Measurements from ENCODE around the gene ARL5C.
A peak's percentile ranks its signal among the peaks of the same experiment; 100 is the strongest.
"Not testable (repeated sequence)": the region's sequence is repeated elsewhere in the genome, so short reads cannot be mapped to it uniquely, and the experiment has no call there.

Gene ARL5C

DNA sequence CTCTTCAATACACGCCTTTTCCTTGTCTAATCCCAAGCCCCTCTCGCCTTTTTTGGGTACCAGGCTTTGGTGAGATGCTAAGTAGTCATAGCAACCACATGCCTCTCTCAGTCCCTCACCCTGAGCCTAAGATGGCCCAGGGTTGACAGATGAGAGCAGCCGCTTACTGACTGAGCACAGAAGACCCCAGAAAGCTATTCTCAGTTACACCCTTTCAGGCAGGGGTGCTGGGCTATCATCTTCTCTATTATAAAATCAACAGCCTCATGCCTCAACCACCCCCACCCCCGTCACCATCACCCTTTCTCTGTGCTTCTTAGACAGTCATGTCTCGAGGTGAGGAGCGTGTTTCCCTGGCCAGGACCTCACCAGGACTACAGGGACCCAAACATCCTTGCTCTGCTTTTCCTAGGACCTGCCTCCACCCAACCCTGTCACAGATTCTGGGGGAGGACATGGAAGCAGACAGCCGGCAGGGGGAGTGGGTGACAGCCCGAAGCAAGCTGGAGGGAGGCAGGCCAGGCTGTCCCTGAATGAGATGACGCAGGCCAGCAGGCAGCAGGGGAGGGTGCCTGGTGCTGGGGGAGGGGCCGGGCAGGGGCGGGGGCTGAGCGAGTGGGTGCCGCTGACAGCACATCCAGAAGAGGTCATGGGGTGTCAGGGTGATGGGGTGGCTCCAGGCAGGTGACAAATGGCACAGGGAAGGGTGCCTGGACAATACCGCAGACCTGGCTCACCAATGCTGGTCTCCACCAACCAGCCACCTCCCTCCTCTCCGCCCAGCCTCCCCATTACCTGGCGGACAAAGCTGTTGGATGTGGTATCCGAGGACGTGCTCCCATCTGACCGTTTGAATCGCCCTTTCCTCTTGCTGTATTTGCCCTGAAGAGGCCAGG lies 28.4 kb upstream of the ARL5C start:
- no peak for DNase-seq

DNA sequence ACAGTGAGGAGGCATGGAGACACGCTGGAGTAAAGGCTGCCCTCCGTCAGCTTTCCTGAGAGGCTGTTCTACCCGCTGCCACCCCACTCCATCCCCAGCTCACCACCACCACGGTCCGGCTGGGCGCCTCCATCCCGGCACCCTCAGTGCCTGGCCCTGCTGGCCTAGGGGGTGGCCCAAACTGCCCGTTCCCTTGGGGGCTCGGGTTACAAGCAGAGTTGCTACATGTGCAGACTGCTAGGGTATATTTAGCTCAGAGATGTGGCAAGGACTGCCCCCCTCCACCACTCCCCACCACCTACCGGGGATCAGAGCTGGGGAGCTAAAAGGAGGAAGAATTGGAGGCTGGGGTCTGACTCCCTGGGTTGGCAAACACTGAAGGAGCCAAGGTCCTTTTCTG lies 27.4 kb upstream of the ARL5C start:
- DNase-seq = no peak

DNA sequence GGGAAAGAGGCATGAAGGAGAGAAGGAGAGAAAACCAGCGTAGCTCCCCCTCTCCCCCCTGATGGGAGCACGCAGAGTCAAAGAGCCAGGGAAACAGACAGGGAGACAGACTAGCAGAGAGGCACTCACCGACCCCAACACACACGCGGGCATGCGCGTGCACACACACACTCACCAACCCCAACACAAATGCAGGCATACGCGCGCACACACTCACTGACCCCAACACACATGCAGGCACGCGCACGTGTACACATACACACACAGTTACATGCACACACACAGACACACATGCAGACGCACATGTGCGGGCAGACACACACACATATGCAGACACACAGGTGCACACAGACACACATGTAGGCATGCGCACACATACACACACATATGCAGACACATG lies 26.9 kb upstream of the ARL5C start:
- no peak for DNase-seq

DNA sequence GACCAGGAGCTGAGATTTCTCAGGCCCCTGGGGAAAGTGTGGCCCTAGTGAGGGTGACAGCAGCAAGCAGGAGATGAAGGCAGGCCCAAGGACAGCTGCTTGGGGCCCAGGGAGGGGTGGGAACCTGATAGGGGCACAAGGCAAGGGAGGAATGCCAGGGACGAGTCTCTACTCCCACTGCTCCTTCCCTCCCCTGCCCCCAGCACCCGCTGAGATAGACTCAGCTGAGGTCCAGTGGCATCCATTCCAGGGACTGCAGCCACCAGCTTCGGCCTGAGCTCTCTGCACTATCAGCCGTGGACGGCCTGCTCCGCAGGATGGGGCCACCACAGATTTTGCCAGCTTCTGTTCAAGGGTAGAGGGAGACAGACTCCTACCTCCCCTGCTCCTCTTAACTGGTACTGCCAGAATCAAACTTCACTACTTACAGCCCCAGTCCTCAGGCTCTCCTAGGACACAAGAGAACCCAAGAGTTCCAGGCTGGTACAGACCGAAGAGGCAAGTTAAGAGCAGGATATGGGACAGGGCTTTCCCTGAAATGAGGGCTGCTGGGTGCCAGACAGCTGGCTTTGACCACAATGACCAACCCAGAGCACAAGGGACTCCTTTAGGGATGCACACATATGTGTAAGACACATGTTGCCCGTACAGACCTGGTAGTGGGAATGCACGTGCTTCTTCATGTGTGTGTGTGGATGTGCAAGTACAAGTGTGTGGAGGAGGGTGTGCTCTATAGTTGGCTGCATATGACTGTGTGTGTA lies 26.0 kb upstream of the ARL5C start:
- DNase-seq = no peak

DNA sequence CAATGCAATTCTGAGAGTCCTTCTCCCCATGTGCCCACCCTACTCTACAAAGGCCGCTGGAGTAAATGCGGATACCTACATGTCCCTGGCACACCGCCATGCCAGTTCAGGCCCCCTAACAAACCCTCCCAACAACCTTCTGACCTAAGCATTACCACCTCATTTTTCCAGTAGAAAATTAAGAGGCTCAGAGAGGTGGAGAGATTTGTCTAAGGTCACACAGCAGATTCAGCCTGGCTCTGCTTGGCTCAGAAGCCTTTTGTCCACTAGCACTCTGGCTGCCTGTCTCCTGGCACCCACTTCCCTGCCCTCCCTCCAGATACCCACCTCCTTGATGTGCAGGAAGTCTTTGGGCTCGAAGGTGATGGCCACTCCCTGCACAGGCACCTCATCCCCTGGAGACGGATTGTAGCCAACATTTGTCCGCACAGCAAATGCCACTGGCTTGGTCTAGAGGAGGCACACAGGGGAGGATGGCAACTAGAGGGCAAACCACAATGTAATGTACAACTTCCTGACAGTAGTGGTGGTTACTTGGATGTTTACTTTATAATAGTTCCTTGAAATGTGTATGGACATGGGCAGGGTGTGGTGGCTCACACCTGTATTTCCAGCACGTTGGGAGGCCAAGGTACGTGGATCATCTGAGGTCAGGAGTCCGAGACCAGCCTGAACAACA lies 21.3 kb upstream of the ARL5C start:
- DNase-seq = no peak

DNA sequence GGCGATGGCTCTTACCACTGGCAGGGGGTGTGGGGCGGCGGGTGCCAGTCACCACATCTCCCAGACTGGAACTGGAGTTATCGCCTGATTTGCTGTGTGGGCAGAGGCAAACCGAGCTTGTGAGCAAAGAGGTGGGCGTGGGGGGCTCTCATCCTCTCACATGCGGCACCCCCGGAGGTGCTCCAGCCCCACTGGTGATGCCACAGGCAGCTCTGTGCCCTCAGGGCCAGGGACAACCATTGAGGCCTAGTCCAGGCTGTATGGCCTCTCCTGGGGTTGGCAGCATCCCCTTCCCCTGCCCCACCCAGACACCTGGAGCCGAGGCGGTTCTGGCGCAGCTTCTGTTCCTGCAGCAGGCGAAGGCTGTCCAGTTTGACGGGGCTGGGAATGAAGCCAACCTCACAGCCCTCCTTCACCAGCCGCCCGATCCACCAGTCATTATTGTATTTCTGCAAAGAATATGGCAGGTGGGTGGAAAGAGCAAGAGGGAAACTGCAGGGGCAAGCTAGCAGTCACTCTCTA lies 20.6 kb upstream of the ARL5C start:
- no peak for DNase-seq

DNA sequence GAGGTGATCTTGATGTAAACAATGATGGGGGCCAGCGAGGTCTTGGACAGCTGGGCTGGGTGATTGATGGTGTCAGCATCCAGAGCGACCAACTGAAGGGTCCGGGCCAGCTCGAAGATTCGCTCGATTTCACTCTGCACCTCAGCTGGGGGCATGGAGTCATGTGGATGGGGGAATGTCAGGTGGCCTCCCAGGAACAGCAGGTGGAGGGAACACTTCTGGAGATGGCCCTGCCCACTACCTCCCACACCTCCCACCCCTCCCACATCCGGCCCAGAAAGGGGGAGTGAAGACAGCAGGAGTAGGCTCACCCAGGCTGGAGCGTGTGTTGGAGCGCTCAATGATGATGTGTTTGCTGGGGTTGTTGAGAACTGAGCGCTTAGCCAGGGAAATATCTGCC lies 17.8 kb upstream of the ARL5C start:
- no peak for DNase-seq

DNA sequence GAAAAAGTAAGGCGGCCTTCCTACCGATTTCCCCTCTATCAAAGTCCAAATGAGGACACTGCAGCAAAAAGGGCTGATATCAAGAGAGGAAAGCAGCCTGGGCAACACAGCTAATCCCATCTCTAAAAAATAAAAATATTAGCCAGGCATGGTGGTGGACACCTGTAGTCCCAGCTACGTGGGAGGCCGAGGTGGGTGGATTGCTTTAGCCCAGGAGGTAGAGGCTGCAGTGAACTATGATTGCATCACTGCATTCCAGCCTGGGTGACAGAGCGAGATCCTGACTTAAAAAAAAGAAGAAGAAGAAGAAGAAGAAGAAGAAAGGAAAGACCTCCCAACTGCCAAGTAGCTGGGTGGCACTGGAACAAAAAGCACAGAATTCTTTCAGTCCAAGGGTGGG lies 17.1 kb upstream of the ARL5C start:
- DNase-seq = no peak

DNA sequence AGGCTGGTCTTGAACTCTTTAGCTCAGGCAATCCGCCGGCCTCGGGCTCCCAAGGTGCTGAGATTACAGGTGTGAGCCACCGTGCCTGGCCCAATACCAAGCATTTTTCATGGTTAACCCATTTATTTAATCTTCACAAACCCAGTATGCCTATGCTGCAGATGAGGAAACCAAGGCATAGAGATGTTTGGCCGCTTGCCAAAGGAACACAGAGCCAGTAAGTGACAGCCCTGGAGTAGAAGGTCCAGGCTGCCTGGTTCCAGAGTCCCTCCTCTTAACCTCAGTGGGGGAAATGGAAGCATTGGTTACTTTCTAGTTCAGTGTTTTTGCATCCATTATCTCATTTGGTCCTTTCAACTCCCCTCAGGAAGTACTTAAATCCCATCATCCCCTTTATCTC lies 15.3 kb upstream of the ARL5C start:
- no peak for DNase-seq

DNA sequence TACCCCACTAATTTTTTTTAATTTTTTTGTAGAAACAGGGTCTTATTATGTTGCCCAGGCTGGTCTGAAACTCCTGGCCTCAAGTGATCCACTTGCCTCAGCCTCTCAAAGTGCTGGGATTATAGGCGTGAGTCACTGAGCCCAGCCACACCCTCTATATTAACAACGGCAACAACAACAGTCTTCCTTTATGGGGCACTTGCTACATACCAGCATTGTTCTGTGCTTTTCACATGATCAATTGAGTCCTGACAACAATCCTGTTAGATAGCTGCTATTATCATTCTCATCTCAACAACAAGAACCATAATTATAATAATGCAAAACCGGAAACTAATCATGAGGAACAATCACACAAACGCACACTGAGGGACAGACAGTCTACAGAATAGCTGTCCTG lies 12.6 kb upstream of the ARL5C start:
- DNase-seq = no peak

DNA sequence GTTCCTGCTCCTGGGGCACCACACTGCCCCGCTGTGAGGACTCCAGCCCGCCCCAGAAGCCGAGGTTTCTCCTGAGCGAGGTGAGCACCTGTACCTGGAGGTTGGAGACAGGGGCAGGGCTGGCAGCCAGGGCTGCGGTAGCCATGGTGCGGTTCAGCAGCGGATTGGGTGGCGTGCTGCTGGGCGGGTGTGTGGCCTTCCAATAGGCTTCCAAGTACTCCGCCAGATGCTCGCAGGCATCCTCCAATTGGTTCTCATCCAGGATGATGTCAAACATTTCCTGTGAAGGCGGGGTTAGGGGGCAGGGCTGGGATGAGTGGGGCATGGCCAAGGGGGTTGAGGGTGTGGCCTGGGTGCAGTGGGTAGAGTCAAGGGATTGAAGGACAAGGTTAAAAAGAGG lies 11.3 kb upstream of the ARL5C start:
- no peak for DNase-seq

DNA sequence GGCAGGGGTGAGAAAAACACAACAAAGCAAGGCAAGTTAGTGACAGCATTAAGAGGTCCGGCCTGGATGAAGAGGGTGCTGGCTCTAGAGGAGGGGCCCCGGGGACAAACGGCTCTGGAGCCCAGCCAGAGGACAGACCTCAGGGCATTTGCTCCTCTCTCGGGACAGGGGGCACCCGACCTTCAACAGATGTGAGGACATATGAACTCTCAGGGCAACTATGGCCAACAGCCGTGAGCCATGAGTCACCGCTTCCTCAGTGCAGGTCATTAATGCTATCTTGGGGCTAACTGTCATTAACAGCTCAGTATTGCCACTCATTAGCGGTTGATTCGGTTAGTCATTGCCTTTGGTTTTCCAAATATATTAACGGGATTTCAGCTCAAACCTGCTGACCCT lies 9.7 kb upstream of the ARL5C start:
- no peak for DNase-seq

DNA sequence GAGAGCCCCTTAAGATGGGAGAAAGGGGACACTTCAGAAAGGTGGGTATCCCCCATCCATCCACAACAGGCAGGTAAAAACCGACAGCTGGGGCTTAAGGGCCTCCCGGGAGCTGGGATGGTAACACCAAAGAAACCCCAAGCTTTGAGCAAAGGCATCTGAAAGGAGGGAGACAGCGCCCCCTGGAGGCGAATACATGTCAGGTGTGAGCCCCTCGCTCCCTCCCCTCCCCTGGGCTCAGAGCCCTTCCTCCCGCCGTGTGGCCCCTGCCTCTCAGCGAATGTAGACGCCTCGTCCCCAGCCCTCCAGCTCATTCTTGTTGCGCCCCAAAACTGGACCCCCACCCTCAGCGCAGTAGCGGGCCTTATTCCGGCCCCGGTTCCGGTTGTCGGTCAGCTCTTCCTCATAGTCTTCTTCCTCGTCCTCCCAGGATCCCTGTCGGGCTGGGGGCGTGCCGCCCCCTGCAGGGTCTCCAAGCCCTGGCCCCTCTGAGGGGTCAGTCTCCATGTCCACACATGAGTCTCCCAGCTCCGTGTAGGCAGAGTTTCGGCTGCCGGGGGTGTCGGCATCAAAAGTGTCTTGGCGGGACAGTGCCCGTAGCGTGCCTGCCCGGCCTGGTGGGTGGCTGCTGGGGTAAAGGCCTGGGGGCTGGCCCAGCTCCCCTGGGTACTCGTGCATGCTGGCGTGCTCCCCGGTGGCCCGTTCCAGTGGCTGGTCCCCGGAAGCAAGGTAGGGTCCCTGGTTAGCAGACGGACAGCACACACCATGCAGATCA lies 9.1 kb upstream of the ARL5C start:
- peak; percentile 50 for DNase-seq

DNA sequence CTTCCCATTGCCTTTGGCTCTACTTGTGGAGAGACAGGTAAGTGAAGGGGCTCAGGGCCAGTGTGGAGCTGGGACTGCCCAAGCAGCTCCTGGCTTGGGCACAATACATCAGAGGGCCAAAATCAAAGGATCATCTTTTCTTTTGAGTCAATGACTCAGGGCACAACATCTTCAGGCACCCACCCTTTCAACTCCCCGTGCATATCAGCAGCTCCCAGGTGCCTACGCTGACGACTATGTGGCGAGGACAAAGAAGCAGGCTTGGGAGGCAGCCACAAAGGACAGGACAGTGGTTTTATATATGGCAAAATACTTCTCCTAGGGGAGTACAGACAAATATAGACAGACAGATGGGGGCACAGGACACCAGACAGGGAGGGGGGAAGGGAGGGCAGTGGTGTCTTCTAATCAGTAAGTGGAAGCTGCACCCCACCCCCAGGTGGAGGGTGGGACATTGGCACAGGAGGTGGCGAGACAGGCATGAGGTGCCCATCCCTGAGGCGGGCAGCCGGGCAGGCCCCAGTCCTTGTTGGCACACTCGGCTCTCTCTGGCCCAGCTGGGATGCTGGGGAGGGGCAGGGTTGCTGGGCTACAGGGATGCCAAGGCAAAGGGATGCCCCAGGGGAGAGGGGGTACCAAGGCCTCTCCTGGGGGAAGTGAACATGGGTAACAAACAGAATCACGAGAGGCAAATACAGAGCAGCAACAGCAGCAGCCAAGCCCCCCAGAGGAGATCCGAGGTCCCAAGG lies 7.7 kb upstream of the ARL5C start:
- DNase-seq = no peak

DNA sequence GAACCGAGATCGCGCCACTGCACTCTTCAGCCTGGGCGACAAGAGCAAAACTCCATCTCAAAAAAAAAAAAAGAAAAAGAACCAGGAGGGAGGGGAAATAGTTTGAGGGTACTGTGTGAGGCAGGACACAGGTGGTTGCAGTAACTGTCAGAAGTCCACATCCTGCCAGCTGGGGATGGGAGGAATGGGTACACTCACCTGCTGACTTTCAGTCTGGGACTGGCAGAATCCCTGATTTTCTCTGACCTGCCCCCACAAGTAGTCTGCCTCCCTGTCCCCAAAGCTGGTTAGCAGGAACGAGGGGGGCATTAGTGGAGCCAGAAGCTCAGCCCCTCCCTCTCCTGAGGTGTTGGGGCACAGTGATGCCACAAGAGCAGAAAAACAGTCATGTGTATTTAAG lies 7.1 kb upstream of the ARL5C start:
- DNase-seq = no peak

DNA sequence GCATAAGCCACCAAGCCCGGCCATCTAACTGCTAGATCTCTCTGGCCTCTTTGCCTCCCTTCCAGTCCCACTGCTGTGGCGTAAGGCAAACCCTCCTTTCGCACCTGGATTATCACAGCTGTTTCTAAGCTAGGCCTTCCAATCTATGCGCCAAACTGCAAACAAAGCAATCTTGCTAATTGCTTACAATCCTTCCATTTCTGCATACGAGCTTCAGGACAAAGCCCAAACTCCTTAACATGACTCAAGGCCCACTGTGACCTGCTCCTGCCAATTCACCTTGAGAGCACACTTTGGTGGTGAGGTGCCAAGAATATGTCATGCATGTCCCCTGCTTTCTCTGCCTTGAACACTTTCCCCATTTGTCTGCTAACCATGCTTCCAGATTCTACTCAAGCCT lies 6.0 kb upstream of the ARL5C start:
- DNase-seq = no peak

DNA sequence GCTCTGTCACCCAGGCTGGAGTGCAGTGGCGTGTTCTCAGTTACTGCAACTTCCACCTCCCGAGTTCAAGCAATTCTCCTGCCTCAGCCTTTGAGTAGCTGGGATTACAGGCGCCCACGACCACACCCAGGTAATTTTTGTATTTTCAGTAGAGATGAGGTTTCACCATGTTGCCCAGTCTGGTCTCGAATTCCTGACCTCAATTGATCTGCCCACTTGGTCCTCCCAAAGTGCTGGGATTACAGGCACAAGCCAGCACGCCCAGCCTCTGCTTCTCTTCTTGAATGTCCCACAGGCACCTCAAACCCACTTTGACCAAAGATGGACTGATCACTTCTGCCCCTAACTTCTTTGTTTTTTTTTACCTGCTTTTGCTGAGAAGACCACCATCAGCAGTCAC lies 4.6 kb upstream of the ARL5C start:
- no peak for DNase-seq

DNA sequence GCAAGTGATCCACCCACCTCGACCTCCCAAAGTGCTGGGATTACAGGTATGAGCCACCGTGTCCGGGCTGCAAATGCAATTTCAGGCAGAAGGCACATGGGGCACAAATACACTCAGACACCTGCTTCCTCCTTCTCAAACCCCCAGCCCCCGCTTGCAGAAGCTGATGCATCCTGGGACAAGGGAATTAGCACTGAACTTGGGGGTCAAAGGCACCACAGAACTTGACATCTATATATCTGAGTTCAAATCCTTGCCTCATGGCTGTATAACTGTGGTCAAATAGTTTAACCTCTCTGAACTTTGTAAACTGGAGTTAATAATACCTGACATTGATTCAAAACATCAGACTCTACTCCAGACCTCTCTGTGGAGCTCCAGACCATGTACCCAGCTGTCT lies 4.1 kb upstream of the ARL5C start:
- no peak for DNase-seq

DNA sequence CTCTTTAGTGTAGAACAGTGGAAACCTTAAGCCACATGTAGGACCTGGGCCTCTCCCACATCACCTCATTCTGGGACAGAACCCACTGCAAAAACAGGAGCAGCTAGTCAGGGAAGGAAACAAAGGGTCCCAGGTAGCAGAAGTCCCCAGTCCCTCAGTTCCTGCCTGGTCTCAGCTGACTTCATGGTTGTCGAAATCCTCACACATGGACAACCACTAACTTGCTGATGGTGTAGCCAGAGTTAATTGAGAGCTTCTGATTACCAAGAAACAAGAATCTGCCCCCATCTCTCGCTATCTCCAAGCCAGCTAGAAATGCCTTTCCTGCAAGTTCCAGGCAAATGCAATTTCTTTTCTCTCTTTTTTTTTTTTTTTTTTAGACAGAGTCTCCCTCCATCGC lies 3.6 kb upstream of the ARL5C start:
- no peak for DNase-seq

DNA sequence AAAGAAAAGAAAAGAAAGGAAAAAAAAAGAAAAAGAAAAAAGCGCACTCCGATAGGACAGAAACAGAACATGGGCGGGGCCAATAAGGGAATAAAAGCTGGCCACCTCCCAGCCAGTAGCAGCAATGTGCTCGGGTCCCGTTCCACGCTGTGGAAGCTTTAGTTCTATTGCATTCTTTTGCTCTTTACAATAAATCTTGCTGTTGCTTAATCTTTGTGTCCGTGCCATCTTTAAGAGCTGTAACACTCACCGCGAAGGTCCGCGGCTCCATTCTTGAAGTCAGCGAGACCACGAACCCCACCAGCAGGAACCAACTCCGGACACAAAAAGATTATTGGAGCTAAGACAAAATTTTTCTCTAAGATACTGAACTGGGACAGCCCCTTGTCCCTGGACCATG lies 3.1 kb upstream of the ARL5C start:
- DNase-seq = no peak

DNA sequence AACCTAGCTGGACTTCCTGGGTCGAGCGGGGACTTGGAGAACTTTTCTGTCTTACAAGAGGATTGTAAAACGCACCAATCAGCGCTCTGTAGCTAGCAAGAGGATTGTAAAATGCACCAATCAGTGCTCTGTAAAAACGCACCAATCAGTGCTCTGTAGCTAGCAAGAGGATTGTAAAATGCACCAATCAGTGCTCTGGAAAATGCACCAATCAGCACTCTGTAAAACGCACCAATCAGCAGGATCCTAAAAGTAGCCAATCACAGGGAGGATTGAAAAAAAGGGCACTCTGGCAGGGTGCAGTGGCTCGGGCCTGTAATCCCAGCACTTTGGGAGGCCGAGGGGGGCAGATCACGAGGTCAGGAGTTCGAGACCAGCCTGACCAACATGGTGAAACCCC lies 2.5 kb upstream of the ARL5C start:
- not testable (repeated sequence) for DNase-seq

DNA sequence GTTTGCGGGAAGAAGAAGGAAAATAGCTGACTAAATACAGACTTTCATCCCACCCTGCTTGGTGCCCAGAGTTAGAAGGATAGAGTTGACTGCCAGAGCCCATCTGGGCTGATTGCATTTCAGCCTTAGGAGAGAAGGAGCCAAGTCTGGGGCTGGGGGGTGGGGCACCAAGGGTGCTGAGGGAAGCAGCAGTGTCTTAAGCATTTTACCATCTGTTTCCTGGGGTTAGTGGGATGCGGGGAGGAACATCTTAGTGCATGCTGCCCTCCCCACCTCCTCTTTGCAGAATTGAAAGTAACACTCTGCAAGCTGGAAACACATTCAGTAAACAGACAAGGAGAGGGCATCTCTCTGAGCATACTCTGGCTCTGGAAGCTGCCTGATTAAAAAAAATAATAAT lies 1.5 kb upstream of the ARL5C start:
- DNase-seq = no peak

Data from NCI-H2107 (cell line).